ENCODE data around the gene TRIM58. TPM values are rescaled to one million over a fixed set of nuclear protein-coding genes. Genes with fewer than 3 reads are reported as not detected.

Gene TRIM58
- 0.30 and 0.48 TPM in 2 replicates for total RNA-seq

DNA sequence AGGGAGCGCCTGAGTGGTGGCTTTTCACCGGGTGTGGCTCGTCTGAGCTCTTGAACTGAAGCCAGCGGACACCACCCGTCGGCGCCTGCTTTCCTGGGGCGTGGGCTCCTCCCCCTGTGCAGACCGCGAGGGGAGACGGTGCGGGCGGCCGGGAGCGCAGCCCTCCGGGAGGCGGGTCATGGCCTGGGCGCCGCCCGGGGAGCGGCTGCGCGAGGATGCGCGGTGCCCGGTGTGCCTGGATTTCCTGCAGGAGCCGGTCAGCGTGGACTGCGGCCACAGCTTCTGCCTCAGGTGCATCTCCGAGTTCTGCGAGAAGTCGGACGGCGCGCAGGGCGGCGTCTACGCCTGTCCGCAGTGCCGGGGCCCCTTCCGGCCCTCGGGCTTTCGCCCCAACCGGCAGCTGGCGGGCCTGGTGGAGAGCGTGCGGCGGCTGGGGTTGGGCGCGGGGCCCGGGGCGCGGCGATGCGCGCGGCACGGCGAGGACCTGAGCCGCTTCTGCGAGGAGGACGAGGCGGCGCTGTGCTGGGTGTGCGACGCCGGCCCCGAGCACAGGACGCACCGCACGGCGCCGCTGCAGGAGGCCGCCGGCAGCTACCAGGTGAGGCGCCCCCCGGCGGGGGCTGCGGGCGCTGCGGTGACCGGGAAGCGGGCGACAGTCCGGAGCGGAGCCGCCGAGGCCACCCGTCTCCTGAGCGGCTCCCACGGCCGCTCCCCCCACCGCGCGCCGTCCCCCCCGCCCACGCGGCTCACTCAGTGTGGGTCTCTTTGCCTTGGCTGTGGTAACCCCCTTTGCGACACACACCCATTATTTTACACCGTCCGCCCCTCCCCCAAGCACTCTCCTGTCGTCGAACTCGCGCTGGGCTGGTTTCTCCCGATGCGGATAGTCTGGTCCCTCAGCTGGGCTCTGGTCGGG is at the start of gene TRIM58:
Gene TRIM58, plus strand, starts transcription at position 119 of the 916 bp plus-strand sequence. Its CDS starts 60 bp downstream, at position 179.
- no peaks in the 10 kb centered on the region for H3K9me3 Mint-ChIP-seq
- H3K4me3 Mint-ChIP-seq (ENCODE audit: low read depth), result peak within 1 kb of the TSS; percentile 74
- intact Hi-C loops (cut with micrococcal nuclease), result no loop called here

DNA sequence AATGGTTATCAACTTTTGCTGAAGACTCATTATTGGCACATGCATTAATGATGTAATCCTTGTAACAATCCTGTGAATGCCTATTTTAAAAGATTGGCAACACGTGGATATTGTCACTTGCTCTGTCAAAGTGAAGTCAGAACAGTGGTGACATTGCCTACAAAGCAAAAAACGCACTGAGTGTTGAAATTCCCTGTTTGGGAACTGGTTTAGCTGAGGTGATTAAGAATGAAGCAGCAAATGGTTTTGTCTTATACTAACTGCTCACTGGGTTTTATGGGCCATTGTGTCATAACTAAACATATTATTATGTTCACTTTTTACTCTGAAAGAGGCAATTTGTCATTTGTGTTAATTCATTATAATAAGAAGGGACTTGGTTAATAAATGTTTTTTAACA is 44.4 kb upstream of the TRIM58 start:
- no peaks in the 10 kb centered on the region for H3K4me1 Mint-ChIP-seq (ENCODE audit: low read depth)
- no peak overlapping the region for H3K4me3 Mint-ChIP-seq (ENCODE audit: low read depth)
- DNase-seq (ENCODE audit: low spot score), result no peak
- H3K9me3 Mint-ChIP-seq, result no peaks in the 10 kb centered on the region
- no peaks in the 10 kb centered on the region for H3K36me3 Mint-ChIP-seq (ENCODE audit: low read depth)
- no peak overlapping the region for H3K27ac Mint-ChIP-seq
- no peaks in the 10 kb centered on the region for H3K27me3 Mint-ChIP-seq (ENCODE audit: low read depth)
- intact Hi-C loops (cut with micrococcal nuclease), result no loop called here

More for the DNA sequence above, at the start of gene TRIM58:
- peak; percentile 26 for DNase-seq (ENCODE audit: low spot score)
- H3K36me3 Mint-ChIP-seq (ENCODE audit: low read depth), result no peaks in the 10 kb centered on the region
- no peak within 1 kb of the TSS for H3K27ac Mint-ChIP-seq
- peaks cover 23% of the 10 kb centered on the region for H3K27me3 Mint-ChIP-seq (ENCODE audit: low read depth)
- H3K4me1 Mint-ChIP-seq (ENCODE audit: low read depth), result peaks cover 9% of the 10 kb centered on the region

DNA sequence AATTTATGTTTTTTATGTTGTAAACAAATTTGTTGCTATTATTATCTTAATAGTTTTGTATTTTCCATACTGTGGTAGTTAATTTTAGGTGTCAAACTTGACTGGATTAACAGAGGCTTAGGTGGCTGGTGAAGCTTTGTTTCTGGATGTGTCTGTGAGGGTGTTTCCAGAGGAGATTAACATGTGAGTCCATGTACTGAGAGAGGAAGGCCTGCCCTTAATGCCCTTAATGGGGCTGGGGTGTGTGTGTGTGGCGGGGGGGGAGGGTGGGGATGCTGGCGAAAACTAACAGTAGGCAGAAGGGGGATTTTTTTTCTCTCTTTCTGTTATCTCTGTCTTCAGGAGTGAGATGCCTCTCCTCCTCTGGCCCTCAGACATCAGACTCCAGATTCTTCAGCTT is 34.9 kb upstream of the TRIM58 start:
- Mint-ChIP-seq H3K36me3 (ENCODE audit: low read depth) (no peaks in the 10 kb centered on the region), H3K27ac (no peak overlapping the region), H3K4me3 (ENCODE audit: low read depth) (no peak overlapping the region), H3K4me1 (ENCODE audit: low read depth) (no peaks in the 10 kb centered on the region), H3K9me3 (no peaks in the 10 kb centered on the region), H3K27me3 (ENCODE audit: low read depth) (no peaks in the 10 kb centered on the region)
- intact Hi-C loops (cut with micrococcal nuclease), result no loop called here
- DNase-seq (ENCODE audit: low spot score), result no peak

GRCh38 chr1:247824023-247824422 is 33.0 kb upstream of the TRIM58 start, which contains the start of gene OR14A16:
Gene OR14A16 (minus strand): TSS chr1:247824119. CDS start chr1:247815729, 8,390 bp downstream.
- Mint-ChIP-seq H3K9me3 (no peaks in the 10 kb centered on the region), H3K27me3 (ENCODE audit: low read depth) (no peaks in the 10 kb centered on the region), H3K36me3 (ENCODE audit: low read depth) (no peaks in the 10 kb centered on the region), H3K27ac (no peak within 1 kb of the TSS), H3K4me1 (ENCODE audit: low read depth) (no peaks in the 10 kb centered on the region), H3K4me3 (ENCODE audit: low read depth) (no peak within 1 kb of the TSS)
- no peak for DNase-seq (ENCODE audit: low spot score)
- intact Hi-C loops (cut with micrococcal nuclease), result no loop called here

- Mint-ChIP-seq H3K36me3 (ENCODE audit: low read depth) (no peaks in the 10 kb centered on the region), H3K4me1 (ENCODE audit: low read depth) (no peaks in the 10 kb centered on the region), H3K27ac (no peak overlapping the region), H3K9me3 (no peaks in the 10 kb centered on the region), H3K27me3 (ENCODE audit: low read depth) (no peaks in the 10 kb centered on the region), H3K4me3 (ENCODE audit: low read depth) (no peak overlapping the region)
- intact Hi-C loops (cut with micrococcal nuclease), result no loop called here
- DNase-seq (ENCODE audit: low spot score), result no peak
Measured at GRCh38 chr1:247825362-247825761, 31.6 kb upstream of the TRIM58 start.

DNA sequence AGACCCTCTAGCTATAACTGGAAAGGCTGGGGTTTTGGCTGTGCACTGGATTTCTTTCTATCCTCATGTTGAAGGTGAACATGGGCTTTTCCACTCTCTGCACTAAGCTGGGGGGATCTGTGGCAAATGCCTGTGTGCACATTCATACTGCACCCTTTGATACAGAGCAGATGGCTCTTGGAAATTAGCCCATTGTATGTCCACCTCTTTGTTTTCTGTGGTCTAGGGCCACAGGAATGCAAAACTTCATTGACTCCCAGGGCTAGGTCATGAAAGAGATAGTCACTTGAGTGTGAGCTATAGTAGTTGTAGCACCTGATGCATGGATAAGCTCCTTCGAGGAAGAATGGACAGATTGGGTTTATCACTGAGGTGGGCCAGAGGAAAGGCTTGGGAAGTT is 27.3 kb upstream of the TRIM58 start:
- H3K36me3 Mint-ChIP-seq (ENCODE audit: low read depth), result no peaks in the 10 kb centered on the region
- no peak overlapping the region for H3K4me3 Mint-ChIP-seq (ENCODE audit: low read depth)
- no peaks in the 10 kb centered on the region for H3K4me1 Mint-ChIP-seq (ENCODE audit: low read depth)
- H3K9me3 Mint-ChIP-seq, result no peaks in the 10 kb centered on the region
- DNase-seq (ENCODE audit: low spot score), result no peak
- no peaks in the 10 kb centered on the region for H3K27me3 Mint-ChIP-seq (ENCODE audit: low read depth)
- H3K27ac Mint-ChIP-seq, result no peak overlapping the region
- intact Hi-C loops (cut with micrococcal nuclease), result no loop called here

DNA sequence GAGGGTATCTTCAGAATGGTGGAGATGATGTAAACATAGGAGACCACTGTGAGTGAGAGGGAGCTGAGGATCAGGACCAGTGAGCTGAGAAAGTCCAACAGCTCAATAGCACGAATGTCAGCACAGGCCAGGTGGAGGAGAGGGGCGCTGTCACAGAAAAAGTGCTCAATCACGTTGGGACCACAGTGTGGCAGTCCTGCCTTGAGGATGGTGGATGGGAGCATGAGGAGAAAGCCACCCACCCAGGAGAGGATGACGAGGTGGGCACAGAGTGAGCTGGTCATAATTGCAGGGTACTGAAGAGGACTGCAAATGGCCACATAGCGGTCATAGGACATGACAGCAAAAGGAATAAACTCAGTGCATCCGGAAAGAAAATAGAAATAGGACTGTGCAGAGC is 23.4 kb upstream of the TRIM58 start:
- no peak for DNase-seq (ENCODE audit: low spot score)
- Mint-ChIP-seq H3K9me3 (no peaks in the 10 kb centered on the region), H3K36me3 (ENCODE audit: low read depth) (no peaks in the 10 kb centered on the region), H3K27ac (no peak overlapping the region), H3K27me3 (ENCODE audit: low read depth) (no peaks in the 10 kb centered on the region), H3K4me3 (ENCODE audit: low read depth) (no peak overlapping the region), H3K4me1 (ENCODE audit: low read depth) (no peaks in the 10 kb centered on the region)
- intact Hi-C loops (cut with micrococcal nuclease), result no loop called here

- Mint-ChIP-seq H3K27ac (no peak overlapping the region), H3K4me3 (ENCODE audit: low read depth) (no peak overlapping the region), H3K27me3 (ENCODE audit: low read depth) (no peaks in the 10 kb centered on the region), H3K36me3 (ENCODE audit: low read depth) (no peaks in the 10 kb centered on the region), H3K4me1 (ENCODE audit: low read depth) (peaks cover 2% of the 10 kb centered on the region), H3K9me3 (no peaks in the 10 kb centered on the region)
- intact Hi-C loops (cut with micrococcal nuclease), result no loop called here
- no peak for DNase-seq (ENCODE audit: low spot score)
Measured at GRCh38 chr1:247840818-247841217, 16.2 kb upstream of the TRIM58 start.

GRCh38 chr1:247841796-247842195 is 15.2 kb upstream of the TRIM58 start, which contains the start of gene OR11L1:
Gene OR11L1 (minus strand): TSS chr1:247841896. CDS start chr1:247841896, 0 bp downstream.
- Mint-ChIP-seq H3K27ac (no peak within 1 kb of the TSS), H3K4me1 (ENCODE audit: low read depth) (peaks cover 2% of the 10 kb centered on the region), H3K9me3 (no peaks in the 10 kb centered on the region), H3K4me3 (ENCODE audit: low read depth) (no peak within 1 kb of the TSS), H3K27me3 (ENCODE audit: low read depth) (no peaks in the 10 kb centered on the region), H3K36me3 (ENCODE audit: low read depth) (no peaks in the 10 kb centered on the region)
- intact Hi-C loops (cut with micrococcal nuclease), result no loop called here
- no peak for DNase-seq (ENCODE audit: low spot score)

DNA sequence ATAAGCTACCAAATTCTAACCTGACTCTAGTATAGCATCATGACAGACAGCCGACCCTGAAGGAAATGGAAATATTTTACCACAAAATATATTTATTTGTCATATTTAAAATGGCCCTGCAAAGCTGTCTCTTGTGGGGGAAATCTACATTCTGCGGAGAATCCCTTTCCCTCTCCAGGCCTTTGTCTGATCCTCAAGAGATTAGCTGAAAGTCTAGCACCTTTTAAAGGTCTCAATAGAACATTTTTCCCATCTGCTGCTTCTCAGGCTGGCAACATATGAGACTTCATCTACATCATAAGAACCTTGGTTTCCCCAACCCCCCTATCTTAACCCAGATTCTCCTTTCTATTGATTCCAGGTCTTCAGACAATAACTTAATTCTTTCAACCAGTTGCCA is 13.6 kb upstream of the TRIM58 start:
- Mint-ChIP-seq H3K4me1 (ENCODE audit: low read depth) (peaks cover 2% of the 10 kb centered on the region), H3K4me3 (ENCODE audit: low read depth) (no peak overlapping the region), H3K27ac (no peak overlapping the region), H3K27me3 (ENCODE audit: low read depth) (no peaks in the 10 kb centered on the region), H3K9me3 (no peaks in the 10 kb centered on the region), H3K36me3 (ENCODE audit: low read depth) (no peaks in the 10 kb centered on the region)
- no peak for DNase-seq (ENCODE audit: low spot score)
- intact Hi-C loops (cut with micrococcal nuclease), result no loop called here

GRCh38 chr1:247845011-247845692 is 11.8 kb upstream of the TRIM58 start:
- intact Hi-C loops (cut with micrococcal nuclease), result no loop called here
- H3K36me3 Mint-ChIP-seq (ENCODE audit: low read depth), result no peaks in the 10 kb centered on the region
- no peak for DNase-seq (ENCODE audit: low spot score)
- peaks cover 2% of the 10 kb centered on the region for H3K4me1 Mint-ChIP-seq (ENCODE audit: low read depth)
- no peaks in the 10 kb centered on the region for H3K9me3 Mint-ChIP-seq
- no peak overlapping the region for H3K27ac Mint-ChIP-seq
- H3K27me3 Mint-ChIP-seq (ENCODE audit: low read depth), result no peaks in the 10 kb centered on the region
- H3K4me3 Mint-ChIP-seq (ENCODE audit: low read depth), result no peak overlapping the region

DNA sequence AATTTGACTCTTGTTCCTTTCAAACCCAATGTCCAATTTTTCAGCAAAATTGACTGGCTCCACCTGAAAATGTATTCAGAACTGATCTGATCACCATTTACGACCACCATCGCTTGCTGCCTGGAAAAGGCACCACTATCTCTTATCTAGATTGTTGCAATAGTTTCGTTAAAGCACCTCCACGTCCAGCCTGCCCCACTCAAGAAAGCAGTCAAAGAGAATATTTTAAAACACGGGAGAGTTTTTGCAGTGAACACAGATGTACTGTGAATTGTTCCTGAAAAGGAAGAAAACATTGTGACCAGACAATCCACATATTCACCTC is 11.3 kb upstream of the TRIM58 start:
- intact Hi-C loops (cut with micrococcal nuclease), result no loop called here
- Mint-ChIP-seq H3K4me1 (ENCODE audit: low read depth) (peaks cover 2% of the 10 kb centered on the region), H3K36me3 (ENCODE audit: low read depth) (no peaks in the 10 kb centered on the region), H3K9me3 (no peaks in the 10 kb centered on the region), H3K4me3 (ENCODE audit: low read depth) (no peak overlapping the region), H3K27me3 (ENCODE audit: low read depth) (no peaks in the 10 kb centered on the region), H3K27ac (no peak overlapping the region)
- no peak for DNase-seq (ENCODE audit: low spot score)

GRCh38 chr1:247848346-247848745 is 8.6 kb upstream of the TRIM58 start:
- Mint-ChIP-seq H3K36me3 (ENCODE audit: low read depth) (no peaks in the 10 kb centered on the region), H3K27me3 (ENCODE audit: low read depth) (peaks cover 6% of the 10 kb centered on the region), H3K9me3 (no peaks in the 10 kb centered on the region), H3K4me1 (ENCODE audit: low read depth) (no peaks in the 10 kb centered on the region), H3K4me3 (ENCODE audit: low read depth) (no peak overlapping the region), H3K27ac (no peak overlapping the region)
- intact Hi-C loops (cut with micrococcal nuclease), result no loop called here
- no peak for DNase-seq (ENCODE audit: low spot score)

All from activated T-helper 2 cell treated with anti-CD3 and anti-CD28 coated beads, Interferon-gamma antibody, Interleukin-2, Interleukin-4, amounts not matched to agents 10 μg/mL and 5 μg/mL and 100 μg/mL, durations not matched to agents 14 hours and 24 hours and 36 hours (primary cell).